HCEC 1CT (cell line): ENCODE data around the gene PRH1.

Experiments used
- DNase-seq: peaks from one replicate; pipeline ENCODE4 v3.0.0-alpha.2; 2017

PRH1 gene

GRCh38 chr12:10884086-10884725, at the start of gene PRH1:
TSS of gene PRH1 (minus strand) at chr12:10884255. CDS start at chr12:10884217, 38 bp downstream.
- no peak for DNase-seq

GRCh38 chr12:10928746-10929286, 44.8 kb upstream of the PRH1 start, which contains the start of gene PRH2:
TSS of gene PRH2 (plus strand) at chr12:10929236. CDS start at chr12:10929274, 38 bp downstream.
- no peak for DNase-seq

GRCh38 chr12:10926269-10926668, 42.2 kb upstream of the PRH1 start:
- DNase-seq: no peak

- no peak for DNase-seq
These were observed 35.8 kb upstream of the PRH1 start for GRCh38 chr12:10919809-10920208.

GRCh38 chr12:10910380-10910779, 26.3 kb upstream of the PRH1 start:
- no peak for DNase-seq

- DNase-seq: no peak
These were observed 25.4 kb upstream of the PRH1 start, which contains the start of gene TAS2R13 for GRCh38 chr12:10909462-10909861. TSS of gene TAS2R13 (minus strand) at chr12:10909562. CDS start at chr12:10909298, 264 bp downstream.

GRCh38 chr12:10904686-10905085, 20.6 kb upstream of the PRH1 start:
- no peak for DNase-seq

GRCh38 chr12:10901427-10901826, 17.4 kb upstream of the PRH1 start:
- DNase-seq: no peak

GRCh38 chr12:10900972-10901371, 16.9 kb upstream of the PRH1 start:
- no peak for DNase-seq

- DNase-seq: no peak
These were observed 16.5 kb upstream of the PRH1 start for GRCh38 chr12:10900530-10900929.

- DNase-seq: no peak
These were observed 12.8 kb upstream of the PRH1 start for GRCh38 chr12:10896854-10897253.

GRCh38 chr12:10891937-10892336, 7.9 kb upstream of the PRH1 start:
- no peak for DNase-seq

GRCh38 chr12:10889226-10889625, 5.2 kb upstream of the PRH1 start:
- no peak for DNase-seq

GRCh38 chr12:10873378-10873777, 10.7 kb downstream of the PRH1 start:
- no peak for DNase-seq

- no peak for DNase-seq
These were observed 16.7 kb downstream of the PRH1 start for GRCh38 chr12:10867381-10867780.

GRCh38 chr12:10863512-10864218, 20.4 kb downstream of the PRH1 start:
- no peak for DNase-seq

- DNase-seq: no peak
These were observed 22.7 kb downstream of the PRH1 start for GRCh38 chr12:10861366-10861765.

- DNase-seq: no peak
These were observed 28.2 kb downstream of the PRH1 start for GRCh38 chr12:10855807-10856206.

- DNase-seq: no peak
These were observed 30.3 kb downstream of the PRH1 start for GRCh38 chr12:10853776-10854175.

GRCh38 chr12:10851243-10851858, 32.7 kb downstream of the PRH1 start:
- no peak for DNase-seq

GRCh38 chr12:10849425-10849878, 34.6 kb downstream of the PRH1 start, which contains the start of gene PRR4:
TSS of gene PRR4 (minus strand) at chr12:10849475. CDS start at chr12:10849437, 38 bp downstream.
- DNase-seq: no peak

- DNase-seq: no peak
These were observed 36.3 kb downstream of the PRH1 start for GRCh38 chr12:10847744-10848143.

GRCh38 chr12:10842862-10843261, 41.2 kb downstream of the PRH1 start:
- no peak for DNase-seq
